Fibroblast of villous mesenchyme (primary cell): ENCODE data around the gene PLIN5. TPM values are rescaled to one million over a fixed set of nuclear protein-coding genes. Genes with fewer than 3 reads are reported as not detected.

ENCODE experiments used
- DNase-seq: peaks from one replicate; pipeline ENCODE4 v3.0.0-alpha.2; 2010; ENCODE audit warnings: low read depth
- H3K4me3 ChIP-seq: 2 replicates; pipeline ENCODE4 v1.5.1; 2011; ENCODE audit warnings: low read depth, mild to moderate bottlenecking, low read length
- total RNA-seq: library from RNA; depleted of rRNA; stranded (reverse); fragments of >200 nt; gene quantifications from 2 replicates; pipeline ENCODE4 v1.2.3, GENCODE V29; 2012
- TF ChIP-seq, protein P1 (sequence below): IDR thresholded peaks from 2 replicates; pipeline ENCODE4 v1.5.1; 2012; ENCODE audit warnings: low read depth, mild to moderate bottlenecking, low read length; ENCODE audit not compliant: insufficient read depth

Gene PLIN5
- total RNA-seq, 1 donor, result not detected

DNA sequence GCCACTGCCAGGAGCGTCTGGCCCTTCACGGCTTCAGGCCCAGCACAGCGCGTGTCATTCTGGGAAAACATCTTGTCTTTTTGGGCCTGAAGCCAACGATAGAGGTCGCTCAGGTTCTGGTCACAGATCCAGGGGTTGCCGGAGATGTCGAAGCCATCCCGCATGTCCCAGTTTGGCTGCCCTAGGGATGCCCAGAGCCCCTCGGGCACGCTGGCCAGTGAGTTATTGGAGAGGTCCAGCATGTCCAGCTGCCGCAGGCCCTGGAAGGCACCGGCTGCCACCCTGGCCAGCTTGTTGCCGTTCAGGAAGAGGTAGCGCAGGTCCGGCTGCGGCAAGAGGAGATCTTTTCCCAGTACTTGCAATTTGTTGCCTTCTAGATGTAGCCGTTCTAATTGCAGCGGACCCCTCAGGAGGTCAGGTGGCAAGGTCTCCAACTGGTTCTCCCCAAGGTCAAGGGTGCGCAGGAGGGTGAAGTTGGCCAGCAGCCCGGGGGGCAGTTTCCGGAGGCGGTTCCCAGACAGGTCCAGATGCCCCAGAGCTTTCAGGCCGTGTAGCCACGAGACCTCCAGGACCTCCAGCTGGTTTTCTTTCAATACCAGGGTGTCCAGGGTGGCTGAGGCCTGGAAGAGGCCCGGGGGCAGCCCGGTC, 3.1 kb upstream of the PLIN5 start:
- DNase-seq, result no peak
- no peak overlapping the region for H3K4me3 ChIP-seq
- TF ChIP-seq, protein P1, sequence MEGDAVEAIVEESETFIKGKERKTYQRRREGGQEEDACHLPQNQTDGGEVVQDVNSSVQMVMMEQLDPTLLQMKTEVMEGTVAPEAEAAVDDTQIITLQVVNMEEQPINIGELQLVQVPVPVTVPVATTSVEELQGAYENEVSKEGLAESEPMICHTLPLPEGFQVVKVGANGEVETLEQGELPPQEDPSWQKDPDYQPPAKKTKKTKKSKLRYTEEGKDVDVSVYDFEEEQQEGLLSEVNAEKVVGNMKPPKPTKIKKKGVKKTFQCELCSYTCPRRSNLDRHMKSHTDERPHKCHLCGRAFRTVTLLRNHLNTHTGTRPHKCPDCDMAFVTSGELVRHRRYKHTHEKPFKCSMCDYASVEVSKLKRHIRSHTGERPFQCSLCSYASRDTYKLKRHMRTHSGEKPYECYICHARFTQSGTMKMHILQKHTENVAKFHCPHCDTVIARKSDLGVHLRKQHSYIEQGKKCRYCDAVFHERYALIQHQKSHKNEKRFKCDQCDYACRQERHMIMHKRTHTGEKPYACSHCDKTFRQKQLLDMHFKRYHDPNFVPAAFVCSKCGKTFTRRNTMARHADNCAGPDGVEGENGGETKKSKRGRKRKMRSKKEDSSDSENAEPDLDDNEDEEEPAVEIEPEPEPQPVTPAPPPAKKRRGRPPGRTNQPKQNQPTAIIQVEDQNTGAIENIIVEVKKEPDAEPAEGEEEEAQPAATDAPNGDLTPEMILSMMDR, result no peak

DNA sequence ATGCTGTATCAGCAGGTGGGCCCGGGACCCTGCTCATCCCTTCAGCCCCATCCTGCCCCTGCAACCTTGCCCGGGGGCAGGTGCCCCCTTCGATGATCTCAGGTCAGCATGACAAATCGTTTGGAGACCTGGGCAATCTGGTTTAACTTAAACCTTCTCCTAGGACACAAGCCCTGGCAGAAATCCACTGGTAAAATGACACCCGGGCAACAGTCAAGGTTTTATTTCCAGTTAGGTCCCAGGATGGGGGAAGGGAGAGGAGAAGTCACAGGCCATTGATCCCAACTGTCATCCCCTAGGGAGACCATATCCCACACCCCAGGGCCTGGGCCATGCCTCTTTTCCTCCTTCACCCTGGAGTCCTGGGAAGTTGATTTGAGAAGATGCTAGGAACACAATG, 1.8 kb upstream of the PLIN5 start:
- no peak overlapping the region for H3K4me3 ChIP-seq
- TF ChIP-seq, protein P1, result no peak
- DNase-seq, result no peak

DNA sequence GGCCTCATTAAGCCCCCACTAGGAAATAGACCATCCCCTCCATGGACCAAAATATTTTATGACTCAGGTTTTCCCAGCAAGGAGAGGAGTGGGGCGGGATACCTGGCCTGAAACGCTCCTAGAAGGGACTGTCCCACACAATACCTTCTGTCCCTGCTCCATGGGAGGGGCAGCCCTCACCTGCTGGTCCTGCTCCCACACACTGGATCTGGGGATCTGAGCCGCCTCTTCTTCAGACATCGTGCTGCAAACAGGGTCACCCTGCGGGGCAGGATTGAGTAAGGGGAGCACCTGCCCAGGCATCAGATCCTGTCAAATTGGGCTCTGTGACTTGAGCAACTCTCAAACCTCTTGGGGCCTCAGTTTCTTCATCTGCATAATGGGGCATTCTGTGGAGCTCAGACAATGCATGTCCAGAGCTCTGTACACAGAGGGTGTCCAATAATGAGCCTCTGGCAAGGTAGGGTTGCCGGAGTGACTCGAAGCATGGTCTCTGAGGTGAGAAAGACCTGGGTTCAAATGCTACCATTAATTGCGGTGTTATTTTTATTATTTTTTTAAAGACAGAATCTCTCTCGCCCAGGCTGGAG, 1.1 kb downstream of the PLIN5 start:
- H3K4me3 ChIP-seq, result no peak overlapping the region
- DNase-seq, result no peak
- TF ChIP-seq, protein P1, result no peak

DNA sequence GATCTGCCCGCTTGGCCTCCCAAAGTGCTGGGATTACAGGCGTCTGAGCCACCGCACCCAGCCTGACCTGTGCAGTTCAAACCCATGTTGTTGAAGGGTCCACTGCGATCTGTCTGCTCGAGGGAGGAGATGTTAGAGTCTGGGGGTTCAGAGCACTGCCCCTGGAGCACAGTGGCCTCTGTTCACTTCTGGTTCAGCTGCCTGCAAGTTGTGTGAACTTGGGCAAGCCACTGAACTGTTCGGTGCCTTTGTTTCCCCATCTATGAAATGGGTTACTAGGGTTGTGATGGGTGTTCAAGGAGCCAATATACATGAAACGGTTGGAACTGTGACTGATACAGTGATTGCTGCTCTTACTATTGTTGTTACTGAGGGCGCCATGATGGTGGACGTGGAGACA, 1.7 kb downstream of the PLIN5 start:
- DNase-seq, result no peak
- H3K4me3 ChIP-seq, result no peak overlapping the region
- TF ChIP-seq, protein P1, result no peak

DNA sequence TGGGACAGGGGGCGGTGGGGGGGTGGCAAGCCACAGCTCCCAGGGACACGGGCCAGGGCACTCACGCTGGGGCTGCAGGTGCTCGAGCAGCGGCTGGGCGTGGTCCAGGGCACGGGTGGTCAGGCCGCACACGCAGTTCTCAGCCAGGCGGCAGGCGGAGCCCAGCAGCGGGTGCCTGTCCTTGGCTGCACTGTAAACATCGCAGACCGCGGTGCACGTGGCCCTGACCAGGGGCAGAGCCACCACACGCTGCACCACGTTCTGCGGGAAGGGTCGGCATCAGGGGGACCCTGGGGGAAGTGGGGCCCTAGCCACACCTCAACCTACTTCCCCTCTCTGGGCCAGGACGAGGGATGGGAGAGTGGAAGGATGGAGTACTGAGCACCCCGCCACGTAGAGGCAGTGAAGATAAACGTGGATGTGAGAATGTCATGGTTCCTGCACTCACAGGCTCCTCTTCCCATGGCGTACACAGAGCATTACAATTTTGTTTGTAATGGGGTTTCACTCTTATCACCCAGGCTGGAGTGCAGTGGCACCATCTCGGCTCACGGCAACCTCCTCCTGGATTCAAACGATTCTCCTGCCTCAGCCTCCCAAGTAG, 3.4 kb downstream of the PLIN5 start:
- no peak overlapping the region for H3K4me3 ChIP-seq
- TF ChIP-seq, protein P1, result no peak
- no peak for DNase-seq

DNA sequence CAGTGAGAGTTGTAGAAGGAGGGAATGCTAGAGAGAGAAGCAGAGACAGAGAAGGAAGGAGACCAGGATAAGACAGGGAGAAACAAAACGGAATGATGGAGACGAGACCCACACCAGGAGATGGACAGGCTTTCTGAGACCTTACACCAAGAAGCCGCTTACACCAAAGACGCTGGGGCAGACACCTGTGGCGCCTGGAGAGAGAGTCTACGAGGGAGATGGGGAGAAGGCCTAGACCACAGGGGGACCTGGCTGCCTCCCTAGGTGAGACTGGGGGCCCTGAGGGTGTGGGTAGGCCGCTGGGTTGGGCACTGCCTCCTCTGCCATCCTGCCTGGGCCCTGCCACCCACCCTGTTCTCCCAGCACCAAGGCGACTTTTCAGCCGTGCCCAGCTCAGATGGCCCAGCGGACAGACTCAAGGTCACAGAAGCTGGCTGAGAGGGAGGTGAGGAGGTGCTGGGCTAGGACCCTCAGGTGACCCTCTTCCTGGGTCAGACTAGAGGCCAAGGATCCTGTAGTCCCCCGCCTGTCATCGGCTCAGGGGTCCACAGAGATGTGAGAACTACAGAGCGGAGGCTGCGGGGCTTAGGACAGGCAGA, 5.0 kb downstream of the PLIN5 start:
- TF ChIP-seq, protein P1, result no peak
- H3K4me3 ChIP-seq, result no peak overlapping the region
- no peak for DNase-seq
